SK-N-DZ (cell line): ENCODE results near the gene ZC3H12A.

Experiments used
- small RNA-seq, 2 experiments: library from RNA; depleted of rRNA; stranded (forward); fragments of <200 nt; gene quantifications; one replicate each; pipeline ENCODE3, GENCODE V24; 2014

Gene ZC3H12A

Small RNA genes within 50 kb of the gene (small RNA-seq; reads per million reads assigned to genes)
- gene MIR5581: 0 to 0.04 reads per million in 2 experiments
